ENCODE measurements around the gene CERS3. TPM values are rescaled to one million over a fixed set of nuclear protein-coding genes. Genes with fewer than 3 reads are reported as not detected.

The CERS3 gene
- polyA plus RNA-seq, 1 of the 3 experiments (the other 2 are of a cell fraction): not detected

DNA sequence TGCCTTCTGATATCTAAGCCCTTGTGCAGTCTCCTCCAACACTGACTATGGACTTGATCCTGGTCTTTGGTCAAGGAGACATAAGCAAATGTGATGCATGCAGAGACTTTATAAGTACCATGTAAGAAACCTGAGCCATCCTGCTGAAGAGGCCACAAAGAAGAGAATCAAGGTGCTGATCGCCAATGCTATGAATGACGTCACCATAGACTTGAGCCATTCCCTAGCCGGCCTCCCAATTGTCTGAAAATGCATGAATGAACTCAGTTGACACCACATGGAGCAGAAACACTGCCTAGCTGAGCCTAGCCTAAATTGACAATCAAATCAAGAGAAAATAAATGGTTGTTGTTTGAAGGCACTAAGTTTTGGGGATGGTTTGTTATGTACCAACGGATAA lies 51.9 kb downstream of the CERS3 start:
- no peaks in the 10 kb centered on the region for H4K20me1 ChIP-seq (ENCODE audit: insufficient read depth)
- no peak overlapping the region for H3K27ac ChIP-seq (ENCODE audit: low read depth in 2 of 2, low read length in 1 of 2)
- no peaks in the 10 kb centered on the region for H3K27me3 ChIP-seq (ENCODE audit: insufficient read depth)
- 0% methylated on average over 4 of the region's 4 CpGs for WGBS (ENCODE audit: low lambda C conversion rate)
- no peaks in the 10 kb centered on the region for H3F3A ChIP-seq (replicated peaks; ENCODE audit: insufficient read depth)
- no peaks in the 10 kb centered on the region for H3K9me2 ChIP-seq
- no peak overlapping the region for H2AFZ ChIP-seq (ENCODE audit: low read depth)
- H3K9me3 ChIP-seq: peaks cover 4% of the 10 kb centered on the region; the same call in 1 of the 2 replicates
- no peaks in the 10 kb centered on the region for H3K4me1 ChIP-seq (ENCODE audit: control insufficient read depth in 1 of 2, insufficient read depth in 2 of 2, low read depth in 1 of 2, low read length in 1 of 2)
- no peak overlapping the region for H3K4me3 ChIP-seq (ENCODE audit: low read depth in 2 of 2, low read length in 1 of 2)
- H3K36me3 ChIP-seq (replicated peaks in 1 of 2; ENCODE audit: control insufficient read depth in 1 of 2, insufficient read depth in 2 of 2, low read length in 1 of 2): no peaks in the 10 kb centered on the region
- DNase-seq: no peak
- CTCF ChIA-PET: interaction anchor here (1.3 kb wide), 1 partner anchor 127 kb away, joined by 3 read pairs; no protein-coding TSS in a partner anchor
- H3K4me2 ChIP-seq: no peak overlapping the region
- no peak overlapping the region for H3K9ac ChIP-seq
- TF ChIP-seq FOXM1 (IDR thresholded peaks at IDR 0.05; ENCODE audit: low read depth) (no peak), RAD21 (IDR thresholded peaks at IDR 0.05; ENCODE audit: low read length) (no peak), NRF1 (IDR thresholded peaks at IDR 0.05; ENCODE audit: low read depth, low read length) (no peak), MXI1 (IDR thresholded peaks at IDR 0.05; ENCODE audit: low read depth, low read length) (no peak), TAF1 (IDR thresholded peaks at IDR 0.05; ENCODE audit: borderline replicate concordance, low read depth, low read length) (no peak), NFIC (IDR thresholded peaks at IDR 0.05; ENCODE audit: borderline replicate concordance) (no peak), EP300 (IDR thresholded peaks at IDR 0.05; ENCODE audit: borderline replicate concordance in 1 of 2, low read depth in 1 of 2, low read length in 1 of 2) (no peak), SIN3A (IDR thresholded peaks at IDR 0.05; ENCODE audit: borderline replicate concordance, low read depth, low read length) (no peak), RFX5 (IDR thresholded peaks at IDR 0.05; ENCODE audit: low read length) (no peak)
- TF ChIP-seq, protein P1, sequence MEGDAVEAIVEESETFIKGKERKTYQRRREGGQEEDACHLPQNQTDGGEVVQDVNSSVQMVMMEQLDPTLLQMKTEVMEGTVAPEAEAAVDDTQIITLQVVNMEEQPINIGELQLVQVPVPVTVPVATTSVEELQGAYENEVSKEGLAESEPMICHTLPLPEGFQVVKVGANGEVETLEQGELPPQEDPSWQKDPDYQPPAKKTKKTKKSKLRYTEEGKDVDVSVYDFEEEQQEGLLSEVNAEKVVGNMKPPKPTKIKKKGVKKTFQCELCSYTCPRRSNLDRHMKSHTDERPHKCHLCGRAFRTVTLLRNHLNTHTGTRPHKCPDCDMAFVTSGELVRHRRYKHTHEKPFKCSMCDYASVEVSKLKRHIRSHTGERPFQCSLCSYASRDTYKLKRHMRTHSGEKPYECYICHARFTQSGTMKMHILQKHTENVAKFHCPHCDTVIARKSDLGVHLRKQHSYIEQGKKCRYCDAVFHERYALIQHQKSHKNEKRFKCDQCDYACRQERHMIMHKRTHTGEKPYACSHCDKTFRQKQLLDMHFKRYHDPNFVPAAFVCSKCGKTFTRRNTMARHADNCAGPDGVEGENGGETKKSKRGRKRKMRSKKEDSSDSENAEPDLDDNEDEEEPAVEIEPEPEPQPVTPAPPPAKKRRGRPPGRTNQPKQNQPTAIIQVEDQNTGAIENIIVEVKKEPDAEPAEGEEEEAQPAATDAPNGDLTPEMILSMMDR (IDR thresholded peaks at IDR 0.05): no peak
- TF ChIP-seq, protein P2, sequence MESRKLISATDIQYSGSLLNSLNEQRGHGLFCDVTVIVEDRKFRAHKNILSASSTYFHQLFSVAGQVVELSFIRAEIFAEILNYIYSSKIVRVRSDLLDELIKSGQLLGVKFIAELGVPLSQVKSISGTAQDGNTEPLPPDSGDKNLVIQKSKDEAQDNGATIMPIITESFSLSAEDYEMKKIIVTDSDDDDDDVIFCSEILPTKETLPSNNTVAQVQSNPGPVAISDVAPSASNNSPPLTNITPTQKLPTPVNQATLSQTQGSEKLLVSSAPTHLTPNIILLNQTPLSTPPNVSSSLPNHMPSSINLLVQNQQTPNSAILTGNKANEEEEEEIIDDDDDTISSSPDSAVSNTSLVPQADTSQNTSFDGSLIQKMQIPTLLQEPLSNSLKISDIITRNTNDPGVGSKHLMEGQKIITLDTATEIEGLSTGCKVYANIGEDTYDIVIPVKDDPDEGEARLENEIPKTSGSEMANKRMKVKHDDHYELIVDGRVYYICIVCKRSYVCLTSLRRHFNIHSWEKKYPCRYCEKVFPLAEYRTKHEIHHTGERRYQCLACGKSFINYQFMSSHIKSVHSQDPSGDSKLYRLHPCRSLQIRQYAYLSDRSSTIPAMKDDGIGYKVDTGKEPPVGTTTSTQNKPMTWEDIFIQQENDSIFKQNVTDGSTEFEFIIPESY (IDR thresholded peaks at IDR 0.05; ENCODE audit: borderline replicate concordance, low read depth): no peak
- POLR2A ChIA-PET: no interaction called here
- H3K79me2 ChIP-seq (ENCODE audit: insufficient read depth): no peaks in the 10 kb centered on the region

DNA sequence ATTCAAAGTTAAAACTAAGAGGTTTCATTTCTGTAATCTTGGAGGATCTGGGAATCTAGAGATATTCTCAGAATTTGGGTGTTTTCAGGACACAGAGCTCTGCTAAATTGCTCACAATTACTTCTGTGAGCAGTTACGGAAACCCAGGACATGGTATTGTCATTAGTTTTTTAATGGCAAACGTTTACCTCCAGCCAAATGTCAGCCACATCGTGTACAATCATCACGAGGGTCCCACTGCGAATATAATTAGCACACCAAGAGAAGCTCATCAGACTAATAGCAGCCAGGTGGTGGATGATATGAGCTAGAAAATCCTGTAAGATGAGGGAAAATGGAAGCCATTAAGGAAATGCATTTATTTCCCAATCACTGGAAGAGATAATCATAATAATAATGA lies 56.0 kb downstream of the CERS3 start:
- DNase-seq: no peak
- Histone ChIP-seq H2AFZ (ENCODE audit: low read depth) (no peak overlapping the region), H4K20me1 (ENCODE audit: insufficient read depth) (no peaks in the 10 kb centered on the region), H3K27me3 (ENCODE audit: insufficient read depth) (no peaks in the 10 kb centered on the region), H3K4me2 (no peak overlapping the region), H3K4me1 (ENCODE audit: control insufficient read depth in 1 of 2, insufficient read depth in 2 of 2, low read depth in 1 of 2, low read length in 1 of 2) (no peaks in the 10 kb centered on the region; a peak in 1 of 4 replicates), H3K36me3 (replicated peaks in 1 of 2; ENCODE audit: control insufficient read depth in 1 of 2, insufficient read depth in 2 of 2, low read length in 1 of 2) (no peaks in the 10 kb centered on the region), H3K9me3 (peaks cover 4% of the 10 kb centered on the region; the same call in 1 of the 2 replicates), H3K9ac (no peak overlapping the region), H3K9me2 (no peaks in the 10 kb centered on the region), H3K27ac (ENCODE audit: low read depth in 2 of 2, low read length in 1 of 2) (no peak overlapping the region), H3K4me3 (ENCODE audit: low read depth in 2 of 2, low read length in 1 of 2) (no peak overlapping the region), H3K79me2 (ENCODE audit: insufficient read depth) (no peaks in the 10 kb centered on the region), H3F3A (replicated peaks; ENCODE audit: insufficient read depth) (no peaks in the 10 kb centered on the region)
- 15% methylated on average over 5 of the region's 5 CpGs for WGBS (ENCODE audit: low lambda C conversion rate)
- POLR2A ChIA-PET: no interaction called here
- CTCF ChIA-PET: interaction anchor here (1.0 kb wide), 1 partner anchor 16 kb away, joined by 3 read pairs; no protein-coding TSS in a partner anchor
- TF ChIP-seq POLR2AphosphoS5 (IDR thresholded peaks at IDR 0.05; ENCODE audit: low read depth, low read length) (no peak), NFIC (IDR thresholded peaks at IDR 0.05; ENCODE audit: borderline replicate concordance) (no peak), JUND (IDR thresholded peaks at IDR 0.05) (no peak), ELF1 (IDR thresholded peaks at IDR 0.05) (no peak)
- TF ChIP-seq, protein P3, sequence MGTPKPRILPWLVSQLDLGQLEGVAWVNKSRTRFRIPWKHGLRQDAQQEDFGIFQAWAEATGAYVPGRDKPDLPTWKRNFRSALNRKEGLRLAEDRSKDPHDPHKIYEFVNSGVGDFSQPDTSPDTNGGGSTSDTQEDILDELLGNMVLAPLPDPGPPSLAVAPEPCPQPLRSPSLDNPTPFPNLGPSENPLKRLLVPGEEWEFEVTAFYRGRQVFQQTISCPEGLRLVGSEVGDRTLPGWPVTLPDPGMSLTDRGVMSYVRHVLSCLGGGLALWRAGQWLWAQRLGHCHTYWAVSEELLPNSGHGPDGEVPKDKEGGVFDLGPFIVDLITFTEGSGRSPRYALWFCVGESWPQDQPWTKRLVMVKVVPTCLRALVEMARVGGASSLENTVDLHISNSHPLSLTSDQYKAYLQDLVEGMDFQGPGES (IDR thresholded peaks at IDR 0.05; ENCODE audit: low read depth, low read length): no peak
